HepG2 (cell line): ENCODE measurements around the gene PPP1R9B. TPM values are rescaled to one million over a fixed set of nuclear protein-coding genes. Genes with fewer than 3 reads are reported as not detected.

Experiments
- ATF6 ChIP-seq: sonication (generic); formaldehyde crosslinking; conservative IDR thresholded peaks from 2 replicates; pipeline ENCODE4 v1.4.0; 2020; ENCODE audit warnings: missing genetic modification reagents
- BRD4 ChIP-seq: sonication (generic); formaldehyde crosslinking; IDR thresholded peaks from 2 replicates; pipeline ENCODE4 v1.4.0; 2020; ENCODE audit warnings: missing genetic modification reagents
- CC2D1A ChIP-seq: sonication (generic); formaldehyde crosslinking; IDR thresholded peaks from 2 replicates; pipeline ENCODE4 v1.8.1; 2023; ENCODE audit warnings: mild to moderate bottlenecking, missing genetic modification reagents
- DDIT3 ChIP-seq: sonication (generic); formaldehyde crosslinking; IDR thresholded peaks from 2 replicates; pipeline ENCODE4 v1.4.0; 2020; ENCODE audit warnings: mild to moderate bottlenecking, missing genetic modification reagents
- EEA1 ChIP-seq: sonication (generic); formaldehyde crosslinking; IDR thresholded peaks from 2 replicates; pipeline ENCODE4 v1.5.1; 2020; ENCODE audit warnings: mild to moderate bottlenecking, missing genetic modification reagents, borderline replicate concordance
- EZH2 ChIP-seq: conservative IDR thresholded peaks from 2 replicates; pipeline ENCODE4 v1.6.1; 2012; ENCODE audit warnings: mild to moderate bottlenecking, low read depth, low read length, moderate library complexity
- FOXO1 ChIP-seq: sonication (generic); formaldehyde crosslinking; IDR thresholded peaks from 2 replicates; pipeline ENCODE4 v1.4.0; 2020; ENCODE audit warnings: missing genetic modification reagents
- JUN ChIP-seq: sonication (generic); formaldehyde crosslinking; IDR thresholded peaks from 2 replicates; pipeline ENCODE4 v1.4.0; 2020; ENCODE audit warnings: mild to moderate bottlenecking, missing genetic modification reagents
- MBD4 ChIP-seq: IDR thresholded peaks from 2 replicates; pipeline ENCODE4 v1.6.1; 2012; ENCODE audit warnings: low read length, inconsistent platforms, borderline replicate concordance
- MED13 ChIP-seq: sonication (generic); formaldehyde crosslinking; IDR thresholded peaks from 2 replicates; pipeline ENCODE4 v1.5.0; 2020; ENCODE audit warnings: missing genetic modification reagents
- NCOA1 ChIP-seq: sonication (generic); formaldehyde crosslinking; IDR thresholded peaks from 2 replicates; pipeline ENCODE4 v1.9.0; 2021; ENCODE audit warnings: missing genetic modification reagents
- NFIB ChIP-seq: sonication (generic); formaldehyde crosslinking; IDR thresholded peaks from 2 replicates; pipeline ENCODE4 v1.9.0; 2021; ENCODE audit warnings: missing genetic modification reagents, mild to moderate bottlenecking, borderline replicate concordance
- NFIC ChIP-seq: IDR thresholded peaks from 2 replicates; pipeline ENCODE4 v1.6.1; 2012; ENCODE audit warnings: mild to moderate bottlenecking, low read length, inconsistent platforms
- NRL ChIP-seq: sonication (generic); formaldehyde crosslinking; IDR thresholded peaks from 2 replicates; pipeline ENCODE4 v1.5.0; 2020; ENCODE audit warnings: missing genetic modification reagents, mild to moderate bottlenecking, moderate library complexity, borderline replicate concordance
- PITX1 ChIP-seq: sonication (generic); formaldehyde crosslinking; IDR thresholded peaks from 2 replicates; pipeline ENCODE4 v1.5.1; 2020; ENCODE audit warnings: mild to moderate bottlenecking, missing genetic modification reagents
- RFX1 ChIP-seq: fragments of 450-650 bp; IDR thresholded peaks from 2 replicates; pipeline ENCODE4 v1.6.1; 2017
- ZC3H13 ChIP-seq: sonication (generic); formaldehyde crosslinking; IDR thresholded peaks from 2 replicates; pipeline ENCODE4 v1.8.1; 2023; ENCODE audit warnings: mild to moderate bottlenecking, missing genetic modification reagents, moderate library complexity
- ZFP91 ChIP-seq: sonication (generic); formaldehyde crosslinking; IDR thresholded peaks from 2 replicates; pipeline ENCODE4 v1.9.0; 2022; ENCODE audit warnings: missing genetic modification reagents, mild to moderate bottlenecking, borderline replicate concordance
- ZNF253 ChIP-seq: sonication (generic); formaldehyde crosslinking; IDR thresholded peaks from 2 replicates; pipeline ENCODE4 v1.8.0; 2022; ENCODE audit warnings: mild to moderate bottlenecking, missing genetic modification reagents, borderline replicate concordance
- ZNF335 ChIP-seq: sonication (generic); formaldehyde crosslinking; IDR thresholded peaks from 2 replicates; pipeline ENCODE4 v1.4.0; 2020; ENCODE audit warnings: missing genetic modification reagents
- ZNF574 ChIP-seq: sonication (generic); formaldehyde crosslinking; IDR thresholded peaks from 2 replicates; pipeline ENCODE4 v1.4.0; 2020; ENCODE audit warnings: missing genetic modification reagents
- ZNF614 ChIP-seq: IDR thresholded peaks from 2 replicates; pipeline ENCODE4 v1.6.1; 2018; ENCODE audit warnings: missing biosample characterization, missing genetic modification reagents, inconsistent platforms, borderline replicate concordance
- polyA plus RNA-seq, 8 experiments: library from polyadenylated mRNA; depleted of rRNA in 3 of 8; stranded (reverse) in 7 of 8; unstranded in 1 of 8; fragments of >200 nt; fragmentation: Illumina TruSeq in 4 of 8; extraction: Trizol in 4 of 8; gene quantifications; 2 replicates each; pipeline versions ENCODE4 v1.2.1 to v1.2.3, GENCODE V29; 2011 to 2016; ENCODE audit warnings: low read depth in 4 of 8, missing spikeins in 1 of 8, mixed read lengths in 1 of 8; ENCODE audit not compliant: insufficient read depth in 1 of 8
- total RNA-seq, 5 experiments: library from RNA; depleted of rRNA; stranded (reverse); fragments of >200 nt; fragmentation: Illumina TruSeq; extraction: Trizol; gene quantifications; 2 replicates each; pipeline ENCODE4 v1.2.3, GENCODE V29; 2016; ENCODE audit warnings: low read depth in 1 of 5

Gene PPP1R9B
- total and polyA plus RNA-seq, 2 of the 13 experiments (the other 11 are each of a cell fraction or from before 2014, with no cell fraction given) = 9.4 to 15.8 TPM

GRCh38 chr17:50148226-50149090 lies 2.0 kb downstream of the PPP1R9B start (continued):
- TF ChIP-seq ZFP91 (CRISPR knock-in tag) (no peak), FOXO1 (CRISPR knock-in tag) (no peak), ZNF335 (CRISPR knock-in tag) (no peak), CC2D1A (CRISPR knock-in tag) (no peak), ATF6 (CRISPR knock-in tag) (no peak), PITX1 (CRISPR knock-in tag) (peak; percentile 12; the same call in 1 of the 2 replicates), NCOA1 (CRISPR knock-in tag) (no peak), JUN (CRISPR knock-in tag) (no peak), ZC3H13 (CRISPR knock-in tag) (peak; percentile 67; the same call in 1 of the 2 replicates), NRL (CRISPR knock-in tag) (no peak), MED13 (CRISPR knock-in tag) (0 out of 2 replicates have a peak, but pooled peaks have one; percentile 20), RFX1 (no peak), MBD4 (no peak), ZNF574 (no peak), NFIC (no peak), DDIT3 (CRISPR knock-in tag) (no peak), BRD4 (no peak), ZNF614 (CRISPR knock-in tag) (no peak), EZH2 (no peak), EEA1 (no peak), NFIB (no peak; the same call in 1 of the 2 replicates), ZNF253 (CRISPR knock-in tag) (no peak)
